ENCODE data around the gene LAMTOR5.
"Not testable (repeated sequence)": the region's sequence is repeated elsewhere in the genome, so short reads cannot be mapped to it uniquely, and the experiment has no call there.

Gene LAMTOR5

DNA sequence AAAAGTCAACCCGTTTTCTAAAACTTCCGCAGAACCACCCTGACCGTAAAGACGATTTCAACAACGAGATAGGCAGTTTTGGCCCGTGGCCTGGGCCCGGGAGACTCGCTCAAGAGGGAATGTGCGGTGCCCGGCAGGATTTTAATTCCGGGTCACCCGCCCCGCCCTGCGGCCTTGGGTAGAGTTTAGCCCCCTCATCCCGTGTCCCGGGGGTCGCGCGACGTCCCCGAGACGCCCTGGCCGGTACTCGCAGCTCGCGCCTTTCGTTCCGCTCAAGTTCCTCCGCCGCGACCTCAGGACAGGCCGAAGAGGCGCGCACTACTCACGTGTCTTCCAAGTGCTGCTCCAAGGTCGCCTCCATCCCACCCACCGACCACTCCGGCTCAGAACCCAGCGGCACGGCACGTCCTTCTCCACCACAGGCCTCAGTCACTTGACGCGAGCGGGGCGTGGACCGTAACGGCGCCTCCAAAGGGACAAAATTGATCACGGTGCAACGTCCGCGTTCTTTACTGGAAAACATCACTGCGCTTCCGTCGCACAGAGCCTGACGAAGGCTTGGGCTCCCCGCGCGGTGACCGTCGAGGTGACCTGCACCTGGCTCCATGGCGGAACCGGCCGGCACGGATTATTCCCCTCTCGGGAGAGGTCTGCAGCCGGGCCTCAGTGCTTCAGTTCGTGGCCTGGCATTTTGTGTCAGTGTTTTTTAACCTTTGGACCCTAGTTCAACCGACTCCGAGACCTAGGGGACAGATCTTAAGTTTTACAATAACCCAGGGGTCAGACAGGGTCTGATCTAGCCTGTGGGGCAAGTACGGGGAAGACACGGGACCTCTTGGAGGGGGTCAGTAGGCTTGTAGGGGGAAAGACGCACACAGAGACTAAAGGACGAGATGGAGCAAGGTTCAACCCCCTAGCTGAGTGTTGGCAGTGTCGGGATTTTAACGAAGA, at the start of gene LAMTOR5:
Gene LAMTOR5 (minus strand): TSS at position 435 of the 951 bp plus-strand sequence. CDS start 74 bp downstream, at position 361.
- peak; percentile 86 for DNase-seq

DNA sequence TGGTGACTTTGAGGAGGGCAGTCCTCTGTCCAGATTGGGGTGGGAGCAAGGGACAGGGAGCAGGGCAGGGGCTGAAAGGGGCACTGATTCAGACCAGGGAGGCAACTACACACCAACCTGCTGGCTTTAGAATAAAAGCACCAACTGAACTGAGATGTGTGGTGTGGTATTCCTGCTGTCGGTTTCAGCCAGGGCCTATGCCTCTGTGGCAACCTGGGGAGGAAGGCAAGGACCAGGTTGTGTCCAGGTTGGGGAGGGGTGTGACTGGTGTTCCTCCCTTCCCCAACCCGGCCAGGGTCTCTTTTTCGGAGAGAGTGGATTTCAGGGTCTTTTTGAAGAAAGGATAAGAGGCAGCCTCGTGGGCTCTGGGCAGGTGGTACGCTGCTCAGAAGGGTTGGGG, 49.7 kb upstream of the LAMTOR5 start:
- DNase-seq = no peak

GRCh38 chr1:110455151-110455550, 47.7 kb upstream of the LAMTOR5 start:
- no peak for DNase-seq

GRCh38 chr1:110454328-110454727, 46.8 kb upstream of the LAMTOR5 start:
- no peak for DNase-seq

DNA sequence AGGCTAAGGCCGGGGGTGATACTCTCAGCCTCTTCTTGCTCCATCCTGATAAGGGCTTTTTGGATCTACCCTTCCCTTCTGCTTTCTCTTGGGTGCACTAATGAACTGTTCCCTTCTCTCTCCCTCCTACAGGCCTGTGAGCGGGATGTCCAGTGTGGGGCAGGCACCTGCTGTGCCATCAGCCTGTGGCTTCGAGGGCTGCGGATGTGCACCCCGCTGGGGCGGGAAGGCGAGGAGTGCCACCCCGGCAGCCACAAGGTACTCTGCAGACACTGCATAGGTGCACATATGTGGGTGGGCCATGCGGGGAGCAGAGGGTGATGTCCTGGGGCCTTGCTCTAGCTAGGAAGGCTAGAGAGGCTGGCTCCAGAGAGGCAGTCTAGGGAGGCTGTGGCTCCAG, 46.3 kb upstream of the LAMTOR5 start:
- DNase-seq = no peak

DNA sequence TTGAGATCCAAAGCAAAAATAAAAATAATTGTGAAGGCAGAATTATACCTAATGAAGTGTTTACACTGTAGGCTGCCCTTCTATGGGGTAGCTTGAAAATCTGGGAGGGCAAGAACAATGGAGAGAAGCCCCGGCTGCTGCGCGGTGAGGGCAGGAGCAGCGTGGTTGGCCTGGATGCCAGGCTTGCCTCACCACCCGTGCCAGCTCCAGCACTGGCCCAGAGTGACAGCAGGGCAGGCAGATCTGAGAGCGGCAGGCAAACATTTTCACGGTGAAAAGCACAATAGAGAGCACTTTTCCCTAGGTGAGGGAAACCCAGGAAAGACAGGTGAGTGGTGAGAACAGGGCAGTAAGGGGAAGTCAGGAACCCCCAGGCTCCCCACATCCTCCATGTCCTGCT, 44.8 kb upstream of the LAMTOR5 start:
- no peak for DNase-seq

GRCh38 chr1:110450929-110451328, 43.4 kb upstream of the LAMTOR5 start, which contains the start of gene PROK1:
PROK1 (plus strand) TSS chr1:110451149; CDS start chr1:110451217, 68 bp downstream.
- DNase-seq = no peak

- DNase-seq = no peak
Measured at GRCh38 chr1:110449661-110450651, 42.5 kb upstream of the LAMTOR5 start.

DNA sequence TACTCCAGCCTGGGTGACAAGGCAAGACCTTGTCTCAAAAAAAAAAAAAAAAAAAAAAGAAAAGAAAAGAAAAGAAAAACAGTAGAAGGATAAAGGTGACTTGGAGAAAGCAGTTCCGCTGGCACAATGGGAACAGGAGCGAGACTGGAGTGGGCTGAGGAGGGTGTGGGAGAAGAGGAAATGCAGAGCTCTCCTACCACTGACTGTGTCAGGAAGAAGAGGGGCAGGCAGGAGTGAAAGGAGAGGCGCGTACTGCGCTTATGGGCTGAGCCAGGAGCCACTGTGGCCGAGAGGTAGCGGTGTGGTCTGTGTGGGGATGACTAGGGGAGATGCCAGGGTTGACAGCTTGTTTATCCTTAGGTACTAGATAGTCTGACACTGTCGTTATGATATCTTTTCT, 37.1 kb upstream of the LAMTOR5 start:
- DNase-seq = no peak

DNA sequence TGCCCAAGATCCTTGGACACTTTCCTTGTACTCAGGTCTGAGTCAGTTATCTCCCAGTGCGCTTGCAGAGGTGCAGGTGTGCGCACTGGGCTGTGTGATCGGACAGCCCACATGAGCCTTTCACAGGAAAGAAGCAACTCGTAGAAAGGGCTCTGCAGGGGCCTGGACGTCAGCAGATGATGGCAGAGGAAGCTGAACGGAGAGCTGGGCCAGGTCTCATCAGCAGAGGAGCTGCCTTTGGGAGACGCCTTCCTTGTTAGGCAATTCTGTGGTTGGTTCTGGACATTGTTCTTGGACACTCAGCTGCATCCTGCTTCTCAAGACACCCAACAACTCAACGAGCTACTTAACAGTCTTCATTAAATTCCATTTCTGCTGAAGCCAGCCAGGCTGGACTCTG, 36.0 kb upstream of the LAMTOR5 start:
- no peak for DNase-seq

DNA sequence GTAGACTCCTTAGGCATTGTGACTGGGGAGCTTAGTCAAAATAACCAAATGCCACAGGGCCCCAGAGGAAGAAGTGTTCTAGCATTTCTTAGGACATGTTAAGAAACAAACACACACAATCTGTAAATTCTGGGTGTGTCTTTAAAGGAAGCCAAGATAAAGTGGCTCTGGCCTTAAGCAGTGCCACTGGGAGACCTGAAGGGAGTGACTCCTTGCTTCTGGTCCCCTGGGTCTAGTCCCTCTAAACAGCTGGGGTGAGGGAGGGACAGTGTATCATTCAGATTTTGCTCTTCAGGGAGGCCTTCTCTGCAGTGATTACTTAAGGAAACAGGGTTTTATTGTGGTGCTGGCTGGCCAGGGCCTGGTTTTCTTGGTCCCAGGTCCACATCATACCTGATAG, 34.4 kb upstream of the LAMTOR5 start:
- DNase-seq = no peak

GRCh38 chr1:110440877-110441276, 33.4 kb upstream of the LAMTOR5 start:
- no peak for DNase-seq

GRCh38 chr1:110439873-110440272, 32.4 kb upstream of the LAMTOR5 start:
- DNase-seq = not testable (repeated sequence)

DNA sequence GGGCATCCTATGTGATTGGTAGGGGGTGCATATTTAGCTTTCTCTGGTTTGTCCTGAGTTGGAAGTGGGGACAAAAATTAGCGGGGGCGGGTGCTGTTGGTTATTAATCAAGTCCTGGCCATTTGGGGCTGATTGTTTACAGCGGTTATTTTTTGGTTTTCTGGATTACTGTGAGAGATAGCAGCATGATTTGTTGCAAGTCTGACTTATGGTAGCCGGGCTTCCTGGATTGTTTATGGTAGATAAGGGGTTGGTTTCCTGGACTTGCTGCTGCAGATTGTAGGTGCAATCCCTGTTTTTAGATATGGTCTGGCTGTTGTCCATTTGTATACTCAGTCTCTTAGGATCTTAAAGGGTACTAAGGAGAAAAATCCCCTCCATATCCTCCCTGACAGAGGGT, 31.4 kb upstream of the LAMTOR5 start:
- no peak for DNase-seq

GRCh38 chr1:110437645-110438299, 30.3 kb upstream of the LAMTOR5 start:
- not testable (repeated sequence) for DNase-seq

GRCh38 chr1:110436635-110437034, 29.1 kb upstream of the LAMTOR5 start:
- no peak for DNase-seq

GRCh38 chr1:110434946-110435345, 27.5 kb upstream of the LAMTOR5 start:
- DNase-seq = no peak

DNA sequence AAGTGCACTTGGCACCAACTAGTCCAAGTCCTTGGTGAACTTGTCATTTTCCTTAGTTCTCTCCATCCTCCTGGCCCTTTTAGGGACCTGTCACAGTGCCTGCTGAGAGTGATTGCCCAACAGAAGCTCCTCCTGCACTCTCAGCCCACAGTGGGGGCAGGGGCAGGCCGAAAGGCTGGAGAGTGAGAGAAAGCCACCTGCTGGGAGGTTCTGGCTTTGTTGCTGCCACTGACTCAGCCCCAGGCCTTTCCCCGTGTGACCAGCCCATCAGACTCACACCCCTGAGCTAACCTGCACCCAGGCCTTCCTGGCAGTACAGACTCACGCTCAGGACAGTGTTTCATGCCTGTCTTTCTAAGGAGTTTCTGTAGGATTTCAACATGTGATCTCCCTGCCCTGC, 26.3 kb upstream of the LAMTOR5 start:
- DNase-seq = no peak

DNA sequence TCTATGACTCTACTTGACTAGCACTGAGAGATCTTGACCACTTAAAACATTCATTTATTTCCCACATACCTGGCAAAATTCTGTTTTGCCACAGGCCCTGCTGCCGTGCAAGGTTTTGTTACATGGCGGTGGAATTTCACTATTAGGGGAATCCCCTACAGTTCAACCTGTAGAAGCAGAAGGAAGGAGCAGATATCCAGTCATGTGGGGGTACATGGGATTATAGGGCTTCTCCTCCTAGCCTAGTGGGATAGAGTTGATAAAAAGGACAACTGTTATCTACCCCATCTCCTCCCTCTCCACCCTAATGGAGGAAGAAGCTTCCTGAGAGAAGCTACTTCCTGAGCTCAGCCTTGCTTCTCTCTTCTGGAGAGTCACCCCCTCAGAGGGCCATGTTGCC, 25.7 kb upstream of the LAMTOR5 start:
- no peak for DNase-seq

GRCh38 chr1:110430901-110431300, 23.4 kb upstream of the LAMTOR5 start:
- no peak for DNase-seq

DNA sequence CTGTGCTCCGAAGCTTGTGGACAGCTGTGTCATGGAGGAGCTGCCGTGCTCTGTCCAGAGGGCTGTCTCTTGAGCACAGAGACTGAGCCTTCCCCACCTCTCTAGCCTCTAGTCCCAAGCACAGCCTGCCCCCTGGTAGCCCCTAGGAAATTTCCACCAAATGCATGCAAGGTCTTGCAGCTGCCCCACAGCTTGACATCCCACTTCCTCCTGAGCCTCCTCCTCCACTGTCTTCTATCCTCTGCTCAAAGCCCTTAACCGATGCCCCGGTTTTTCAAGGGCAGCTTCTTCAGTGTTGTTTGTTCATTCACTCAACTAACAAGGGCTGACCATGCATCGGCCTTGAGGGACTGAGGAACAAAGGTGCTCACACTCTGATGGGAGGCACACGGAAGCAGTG, 22.9 kb upstream of the LAMTOR5 start:
- DNase-seq = no peak

- DNase-seq = no peak
Measured at GRCh38 chr1:110428946-110429345, 21.5 kb upstream of the LAMTOR5 start.

- no peak for DNase-seq
Measured at GRCh38 chr1:110426854-110427253, 19.4 kb upstream of the LAMTOR5 start.
